Effector CD4-positive, alpha-beta T cell (primary cell): ENCODE measurements around the gene PSMC3.

Experiments used
- DNase-seq: peaks from one replicate; pipeline ENCODE4 v3.0.0-alpha.2; 2020

Gene PSMC3

DNA sequence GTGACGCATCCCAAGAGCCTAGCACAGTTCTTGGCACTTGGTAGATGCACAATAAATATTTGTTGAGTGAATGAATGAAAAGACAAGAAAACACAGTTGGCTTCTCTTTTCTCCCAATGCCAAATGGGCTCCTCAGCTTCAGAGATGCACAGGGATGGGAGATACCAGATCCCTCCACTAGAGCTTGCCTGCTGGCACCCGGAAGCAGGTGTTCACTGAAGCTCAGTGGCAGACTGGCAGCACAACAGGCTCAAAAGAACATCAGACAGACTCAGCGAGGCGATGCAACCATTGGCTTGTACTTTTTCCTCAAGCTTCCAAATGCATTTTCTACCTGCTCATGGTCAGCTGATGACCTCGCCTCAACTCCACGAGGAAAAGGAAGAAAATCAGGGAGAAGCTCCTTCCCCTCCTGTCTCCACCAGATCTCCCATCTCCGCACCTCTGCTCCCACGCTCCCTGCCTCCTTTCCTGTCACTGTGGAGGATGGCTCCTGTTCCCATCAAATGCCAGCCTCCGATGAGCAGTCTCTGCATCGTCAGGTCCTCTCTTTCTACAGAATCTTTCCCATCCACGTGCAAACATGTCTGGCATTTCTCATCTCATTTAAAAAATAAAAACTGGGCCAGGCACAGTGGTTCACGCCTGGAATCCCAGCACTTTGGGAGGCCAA, 16.9 kb upstream of the PSMC3 start:
- DNase-seq: no peak

- DNase-seq: no peak
Observed at GRCh38 chr11:47442514-47442913, 16.3 kb upstream of the PSMC3 start.

- no peak for DNase-seq
Observed at GRCh38 chr11:47441421-47441820, 15.2 kb upstream of the PSMC3 start.

DNA sequence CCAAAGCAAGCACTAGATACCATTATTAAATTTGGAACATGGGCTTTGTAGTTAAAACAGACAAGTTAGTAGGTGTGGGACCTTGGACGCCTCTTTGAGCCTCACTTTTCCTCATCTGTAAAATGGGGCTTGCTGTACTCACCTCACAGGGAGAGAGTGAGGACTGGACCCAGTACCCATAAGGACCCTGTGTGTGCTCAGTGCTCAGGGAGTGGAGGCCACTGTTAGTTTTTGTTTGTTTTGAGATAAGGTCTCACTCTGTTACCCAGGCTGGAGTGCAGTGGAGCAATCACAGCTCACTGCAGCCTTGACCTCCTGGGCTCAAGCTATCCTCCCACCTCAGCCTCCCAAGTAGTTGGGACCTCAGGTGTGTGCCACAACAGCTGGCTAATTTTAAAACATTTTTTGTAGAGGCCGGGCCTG, 13.8 kb upstream of the PSMC3 start:
- no peak for DNase-seq

DNA sequence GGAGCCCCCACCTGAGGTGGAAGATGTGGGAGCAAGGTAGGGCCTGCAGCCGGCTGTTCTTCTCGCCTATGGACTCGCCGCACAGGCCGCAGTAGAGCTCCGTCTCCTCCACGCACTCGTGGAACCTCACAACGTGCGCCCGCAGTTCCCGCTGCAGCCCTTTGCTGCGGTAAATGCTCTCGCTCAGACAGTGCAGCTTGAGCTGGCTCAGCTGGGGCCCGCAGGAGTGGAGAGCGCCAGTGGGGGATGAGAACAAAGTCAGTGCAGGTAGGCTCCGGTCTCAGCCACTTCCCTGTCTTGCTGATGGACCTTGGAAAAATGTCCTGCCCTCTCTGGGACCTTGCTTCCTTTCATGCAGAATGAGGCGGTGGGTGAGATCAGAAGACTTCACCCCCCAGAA, 12.5 kb upstream of the PSMC3 start:
- no peak for DNase-seq

GRCh38 chr11:47437746-47438418, 11.6 kb upstream of the PSMC3 start:
- no peak for DNase-seq

GRCh38 chr11:47437218-47437745, 11.0 kb upstream of the PSMC3 start:
- DNase-seq: no peak

GRCh38 chr11:47436726-47437125, 10.5 kb upstream of the PSMC3 start:
- no peak for DNase-seq

DNA sequence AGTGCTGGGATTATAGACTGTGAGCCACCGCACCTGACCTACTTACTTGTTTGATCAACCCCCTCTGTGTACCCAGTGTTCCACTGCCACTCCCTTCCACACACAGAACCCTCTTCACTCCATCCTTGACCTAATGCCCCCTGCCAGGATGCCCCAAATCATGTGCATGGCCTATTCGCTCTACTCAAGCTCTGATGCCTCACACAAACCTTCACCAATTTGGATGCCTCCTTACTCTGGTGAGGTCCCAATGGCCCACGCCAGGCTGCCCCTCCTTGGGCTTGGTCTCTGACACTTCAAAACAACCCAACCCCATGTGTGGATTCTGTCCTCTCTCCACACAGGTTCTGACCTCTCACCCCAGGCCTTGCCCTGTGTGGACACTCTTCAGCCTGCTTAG, 9.4 kb upstream of the PSMC3 start:
- no peak for DNase-seq

DNA sequence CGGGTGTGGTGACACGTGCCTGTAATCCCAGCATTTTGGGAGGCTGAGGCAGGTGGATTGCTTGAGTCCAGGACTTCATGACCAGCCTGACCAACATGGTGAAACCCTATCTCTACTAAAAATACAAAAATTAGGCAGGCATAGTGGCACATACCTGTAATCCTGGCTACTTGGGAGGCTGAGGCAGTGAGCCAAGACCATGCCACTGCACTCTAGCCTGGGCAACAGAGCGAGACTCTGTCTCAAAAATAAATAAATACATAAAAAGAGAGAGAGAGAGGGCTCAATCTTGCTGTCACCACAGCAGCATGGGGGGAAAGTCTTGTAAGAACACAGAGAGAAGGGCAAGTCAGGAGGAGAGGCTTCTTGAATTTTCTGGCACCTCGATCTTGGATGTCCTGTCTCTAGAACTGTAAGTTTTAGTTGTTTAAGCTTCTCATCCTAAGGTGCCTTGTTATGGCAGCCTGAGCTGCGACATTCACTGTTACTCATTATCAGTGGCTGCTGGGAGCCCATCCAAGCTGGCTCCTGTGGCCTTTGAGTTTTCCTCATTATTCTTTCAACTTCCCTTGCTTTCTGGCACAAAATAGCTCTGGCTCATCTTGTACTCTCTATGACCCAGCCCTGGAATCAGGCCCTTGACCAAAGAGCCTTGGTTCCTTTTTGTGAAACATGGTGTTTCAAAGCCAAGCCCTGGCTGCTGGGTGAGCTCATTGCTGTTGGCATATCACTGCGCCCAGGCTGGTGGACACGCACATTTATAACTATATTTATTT, 8.0 kb upstream of the PSMC3 start:
- DNase-seq: no peak

DNA sequence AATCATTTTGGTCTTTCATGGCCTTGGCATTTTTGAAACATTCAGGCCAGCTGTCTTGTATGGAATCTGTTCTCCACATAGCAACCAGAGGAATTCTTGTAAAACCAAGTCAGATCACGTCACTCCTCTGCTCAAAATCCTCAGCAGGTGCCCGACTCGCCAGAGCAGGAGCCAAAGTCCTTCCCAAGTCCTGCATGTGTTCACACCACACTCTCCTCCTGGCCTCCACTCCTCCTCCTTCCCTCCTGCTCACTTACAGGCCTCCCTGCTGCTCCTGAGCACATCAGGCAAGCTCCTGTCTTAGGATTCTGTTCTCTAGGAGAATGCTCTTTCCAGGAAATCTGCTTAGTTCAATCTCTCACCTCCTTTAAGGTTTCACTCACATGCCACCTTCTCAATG, 6.9 kb upstream of the PSMC3 start:
- no peak for DNase-seq

GRCh38 chr11:47431356-47432083, 5.3 kb upstream of the PSMC3 start:
- DNase-seq: no peak

- DNase-seq: no peak
Observed at GRCh38 chr11:47430524-47430923, 4.3 kb upstream of the PSMC3 start.

DNA sequence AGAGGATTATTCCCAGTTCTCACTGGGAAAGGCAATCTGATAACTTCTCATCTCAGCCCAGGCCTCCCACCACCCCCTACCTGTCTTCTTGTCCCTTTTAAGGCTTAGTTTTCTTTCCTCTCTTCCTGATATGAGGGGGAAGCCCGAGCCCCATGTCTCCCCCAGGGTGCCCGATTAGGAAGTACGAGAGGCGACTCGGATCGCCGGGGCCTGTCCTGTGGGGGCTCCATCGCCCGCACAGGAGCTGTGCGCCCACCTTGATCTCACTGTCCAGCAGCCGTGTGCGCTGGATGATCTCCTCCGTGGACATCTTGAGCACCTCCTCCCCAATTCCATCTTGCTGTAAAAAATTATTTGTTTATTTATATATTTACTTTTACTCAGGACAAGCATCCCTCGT, 628 bp downstream of the PSMC3 start:
- DNase-seq: no peak

DNA sequence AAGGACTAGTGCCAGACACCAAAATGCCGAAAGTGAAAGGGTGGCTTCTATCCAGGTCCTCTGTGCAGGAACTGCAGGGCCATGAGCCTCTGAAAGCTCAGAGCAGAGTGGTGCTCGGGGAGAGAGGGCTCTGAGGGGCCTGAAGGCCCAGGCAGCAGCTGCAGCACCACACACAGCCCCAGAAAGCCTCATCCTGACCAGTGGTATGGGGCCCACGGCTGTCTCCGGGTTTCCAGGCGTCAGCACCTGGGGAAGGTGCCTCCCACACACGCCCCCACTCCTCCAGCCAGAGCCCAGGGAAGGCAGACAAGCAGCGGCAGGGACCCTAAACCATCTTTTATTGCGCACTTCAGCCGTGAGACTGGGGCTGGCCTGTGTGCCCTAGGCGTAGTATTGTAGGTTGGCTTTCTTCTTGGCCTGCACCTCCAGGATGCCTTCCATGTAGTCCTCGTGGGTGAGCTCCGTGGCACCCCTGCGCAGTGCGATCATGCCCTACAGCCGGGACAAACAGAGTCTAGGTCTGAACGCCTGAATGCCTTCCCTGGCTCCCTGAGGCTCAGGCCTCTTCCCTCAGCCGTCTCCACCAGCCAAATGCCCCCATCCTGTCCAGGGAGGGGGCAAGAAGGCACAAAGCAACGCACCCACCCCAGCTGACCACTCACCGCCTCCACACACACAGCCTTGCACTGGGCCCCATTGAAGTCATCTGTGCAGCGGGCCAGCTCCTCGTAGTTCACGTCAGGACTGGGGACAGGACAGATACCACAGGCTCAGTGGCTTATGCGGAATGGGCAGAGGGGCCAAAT, 7.6 kb downstream of the PSMC3 start:
- DNase-seq: no peak

- no peak for DNase-seq
Observed at GRCh38 chr11:47417712-47418111, 8.5 kb downstream of the PSMC3 start.

DNA sequence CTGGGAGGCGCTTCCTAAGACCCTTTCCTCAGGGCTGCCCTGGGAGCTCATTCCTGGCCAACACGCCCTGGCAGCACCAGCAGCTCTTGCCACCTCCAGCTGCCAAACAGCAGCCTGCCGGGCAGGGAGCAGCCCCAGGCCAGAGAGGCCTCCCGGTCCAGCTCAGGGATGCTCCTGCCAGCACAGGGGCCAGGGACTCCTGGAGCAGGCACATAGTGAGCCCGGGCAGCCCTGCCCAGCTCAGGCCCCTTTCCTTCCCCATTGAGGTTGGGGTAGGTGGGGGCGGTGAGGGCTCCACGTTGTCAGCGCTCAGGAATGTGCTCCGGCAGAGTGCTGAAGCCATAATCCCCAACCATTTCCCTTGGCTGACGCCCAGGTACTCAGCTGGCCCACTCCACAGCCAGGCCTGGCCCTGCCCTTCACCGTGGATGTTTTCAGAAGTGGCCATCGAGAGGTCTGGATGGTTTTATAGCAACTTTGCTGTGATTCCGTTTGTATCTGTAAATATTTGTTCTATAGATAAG, 10.2 kb downstream of the PSMC3 start:
- DNase-seq: no peak

DNA sequence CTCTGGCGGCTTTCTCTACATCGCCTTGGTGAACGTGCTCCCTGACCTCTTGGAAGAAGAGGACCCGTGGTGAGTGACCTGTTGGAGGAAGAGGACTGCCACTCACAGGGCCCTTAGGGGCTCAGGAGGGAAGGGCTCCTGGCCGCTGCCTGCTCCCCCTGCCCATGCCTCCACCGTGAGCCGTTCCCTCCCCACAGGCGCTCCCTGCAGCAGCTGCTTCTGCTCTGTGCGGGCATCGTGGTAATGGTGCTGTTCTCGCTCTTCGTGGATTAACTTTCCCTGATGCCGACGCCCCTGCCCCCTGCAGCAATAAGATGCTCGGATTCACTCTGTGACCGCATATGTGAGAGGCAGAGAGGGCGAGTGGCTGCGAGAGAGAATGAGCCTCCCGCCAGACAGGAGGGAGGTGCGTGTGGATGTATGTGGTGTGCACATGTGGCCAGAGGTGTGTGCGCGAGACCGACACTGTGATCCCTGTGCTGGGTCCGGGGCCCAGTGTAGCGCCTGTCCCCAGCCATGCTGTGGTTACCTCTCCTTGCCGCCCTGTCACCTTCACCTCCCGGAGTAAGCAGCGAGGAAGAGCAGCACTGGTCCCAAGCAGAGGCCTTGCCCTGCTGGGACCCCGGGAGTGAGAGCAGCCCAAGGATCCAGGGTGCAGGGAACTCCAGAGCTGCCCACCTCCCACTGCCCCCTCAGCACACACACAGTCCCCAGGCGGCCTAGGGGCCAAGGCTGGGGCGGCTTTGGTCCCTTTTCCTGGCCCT, 11.0 kb downstream of the PSMC3 start:
- no peak for DNase-seq

- no peak for DNase-seq
Observed at GRCh38 chr11:47414685-47415070, 11.6 kb downstream of the PSMC3 start.

DNA sequence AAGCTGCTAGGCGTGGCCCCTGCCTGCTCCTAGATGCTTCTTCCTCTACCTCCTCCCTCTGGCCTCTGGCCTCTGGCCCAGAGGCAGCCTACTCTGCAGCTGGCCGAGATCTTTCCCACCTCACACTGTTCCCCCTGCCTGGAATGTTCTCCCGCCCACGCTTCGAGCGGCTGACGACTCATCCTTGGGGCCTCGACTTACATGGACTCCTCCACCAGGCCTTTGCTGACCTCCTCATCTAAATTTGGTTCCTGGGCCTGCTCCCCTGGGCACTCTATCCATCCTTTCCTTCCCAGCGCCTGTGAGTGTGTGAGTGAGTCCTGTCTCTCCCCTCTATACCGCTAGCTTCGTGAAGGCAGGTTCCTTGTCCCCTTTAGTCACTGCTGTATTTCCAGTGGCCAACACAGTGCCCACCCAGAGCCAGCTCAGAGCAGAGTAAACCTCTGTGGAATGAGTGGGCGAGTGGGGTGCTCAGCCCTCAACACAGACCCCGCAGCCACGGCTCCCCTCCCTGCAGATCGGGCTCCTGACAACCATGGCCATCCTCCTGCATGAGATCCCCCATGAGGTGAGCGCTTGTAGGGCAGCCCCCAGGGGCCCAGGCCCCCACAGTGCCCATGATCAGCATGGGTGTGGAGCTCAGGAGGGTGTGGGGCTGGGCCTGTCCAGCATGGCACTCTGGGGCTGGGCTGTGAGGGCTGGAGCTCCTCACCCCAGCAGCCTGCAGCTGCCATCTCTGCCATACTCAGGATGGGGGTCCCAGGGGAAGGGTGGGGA, 12.1 kb downstream of the PSMC3 start:
- DNase-seq: no peak
